Measurements from ENCODE around the gene C22orf15. TPM values are rescaled to one million over a fixed set of nuclear protein-coding genes. Genes with fewer than 3 reads are reported as not detected.
A peak's percentile ranks its signal among the peaks of the same experiment; 100 is the strongest.

Gene C22orf15
- total RNA-seq, 2 experiments from 2014 or later: 0.49 to 0.84 TPM

- DNase-seq (peak in 12 of 14 experiments; percentile 32 to 78 (median 53)), ATAC-seq (ENCODE audit: poor library complexity) (peak; percentile 41)
- CTCF ChIA-PET: no interaction called here
- Mint-ChIP-seq H3K27ac (peak overlapping the region; percentile 73), H3K4me1 (ENCODE audit: low read depth) (peaks cover 26% of the 10 kb centered on the region), H3K27me3 (no peaks in the 10 kb centered on the region), H3K36me3 (ENCODE audit: low read depth) (no peaks in the 10 kb centered on the region), H3K9me3 (no peaks in the 10 kb centered on the region), H3K4me3 (peak overlapping the region; percentile 82)
- TF ChIP-seq CTCF (IDR thresholded peaks at IDR 0.05): no peak
- H3K36me3 ChIP-seq (ENCODE audit: insufficient read depth, low read length): no peaks in the 10 kb centered on the region
- no peaks in the 10 kb centered on the region for H3K27me3 ChIP-seq (ENCODE audit: control insufficient read depth in 1 of 2, insufficient read depth in 2 of 2, low read length in 2 of 2)
- POLR2A ChIA-PET: interaction anchor here (0.9 to 1.6 kb wide), 4 partner anchors 13 to 94 kb away, joined by 3 to 8 read pairs (median 4); partner anchors contain the start of genes SLC2A11, SMARCB1 and ZNF70
- H3K4me1 ChIP-seq (ENCODE audit: insufficient read depth, low read length): peaks cover 50% of the 10 kb centered on the region
- H3K4me3 ChIP-seq (ENCODE audit: low read length): peak overlapping the region; percentile 52
- intact Hi-C loops (cut with DNase I, micrococcal nuclease): no loop called here
- H3K27ac ChIP-seq (ENCODE audit: low read depth in 1 of 2, low read length in 2 of 2): peak overlapping the region in 1 of 2 donors; percentile 30
- no peaks in the 10 kb centered on the region for H3K9me3 ChIP-seq (ENCODE audit: control insufficient read depth in 1 of 2, insufficient read depth in 1 of 2, low read length in 2 of 2)
Measured at GRCh38 chr22:23763579-23763945, 772 bp downstream of the C22orf15 start.

GRCh38 chr22:23763954-23764353 lies 1.2 kb downstream of the C22orf15 start:
- Mint-ChIP-seq H3K27ac (peak overlapping the region; percentile 73), H3K4me1 (ENCODE audit: low read depth) (peaks cover 26% of the 10 kb centered on the region), H3K9me3 (no peaks in the 10 kb centered on the region), H3K27me3 (no peaks in the 10 kb centered on the region), H3K36me3 (ENCODE audit: low read depth) (no peaks in the 10 kb centered on the region), H3K4me3 (peak overlapping the region; percentile 82)
- ChIA-PET POLR2A (interaction anchor here (1.1 to 1.6 kb wide), 3 partner anchors 13 to 93 kb away, joined by 3 to 8 read pairs (median 4); partner anchors contain the start of genes SLC2A11, SMARCB1 and ZNF70), CTCF (no interaction called here)
- Histone ChIP-seq H3K27me3 (ENCODE audit: control insufficient read depth in 1 of 2, insufficient read depth in 2 of 2, low read length in 2 of 2) (no peaks in the 10 kb centered on the region), H3K4me1 (ENCODE audit: insufficient read depth, low read length) (peaks cover 51% of the 10 kb centered on the region), H3K36me3 (ENCODE audit: insufficient read depth, low read length) (no peaks in the 10 kb centered on the region), H3K4me3 (ENCODE audit: low read length) (peak overlapping the region; percentile 52), H3K9me3 (ENCODE audit: control insufficient read depth in 1 of 2, insufficient read depth in 1 of 2, low read length in 2 of 2) (no peaks in the 10 kb centered on the region), H3K27ac (ENCODE audit: low read depth in 1 of 2, low read length in 2 of 2) (no peak overlapping the region)
- DNase-seq (peak in 1 of 14 experiments; percentile 14), ATAC-seq (ENCODE audit: poor library complexity) (no peak)
- intact Hi-C loops (cut with DNase I, micrococcal nuclease): no loop called here
- no peak for TF ChIP-seq CTCF (IDR thresholded peaks at IDR 0.05)

GRCh38 chr22:23764899-23765881 lies 2.4 kb downstream of the C22orf15 start:
- Histone ChIP-seq H3K4me3 (ENCODE audit: low read length) (no peak overlapping the region), H3K27ac (ENCODE audit: low read depth in 1 of 2, low read length in 2 of 2) (no peak overlapping the region), H3K27me3 (ENCODE audit: control insufficient read depth in 1 of 2, insufficient read depth in 2 of 2, low read length in 2 of 2) (no peaks in the 10 kb centered on the region), H3K36me3 (ENCODE audit: insufficient read depth, low read length) (no peaks in the 10 kb centered on the region), H3K4me1 (ENCODE audit: insufficient read depth, low read length) (peaks cover 51% of the 10 kb centered on the region), H3K9me3 (ENCODE audit: control insufficient read depth in 1 of 2, insufficient read depth in 1 of 2, low read length in 2 of 2) (no peaks in the 10 kb centered on the region)
- TF ChIP-seq CTCF (IDR thresholded peaks at IDR 0.05): no peak
- H3K4me1 Mint-ChIP-seq (ENCODE audit: low read depth): peaks cover 26% of the 10 kb centered on the region
- ATAC-seq (ENCODE audit: poor library complexity) (no peak), DNase-seq (no peak)
- H3K4me3 Mint-ChIP-seq: peak overlapping the region; percentile 60
- H3K36me3 Mint-ChIP-seq (ENCODE audit: low read depth): no peaks in the 10 kb centered on the region
- intact Hi-C loops (cut with DNase I, micrococcal nuclease): loop anchor here (5.0 kb wide), 2 partner anchors 48 to 82 kb away; no protein-coding TSS in a partner anchor
- ChIA-PET POLR2A (interaction anchor here (1.7 kb wide), 1 partner anchor 21 kb away, joined by 6 read pairs; the partner anchor contains the start of gene SMARCB1), CTCF (interaction anchor here (1.5 kb wide), 1 partner anchor 10 kb away, joined by 3 read pairs; no protein-coding TSS in a partner anchor)
- H3K27ac Mint-ChIP-seq: no peak overlapping the region
- H3K9me3 Mint-ChIP-seq: no peaks in the 10 kb centered on the region
- H3K27me3 Mint-ChIP-seq: no peaks in the 10 kb centered on the region
